Spleen (tissue), 11 donors: Measurements from ENCODE around the gene CYBA. TPM values are rescaled to one million over a fixed set of nuclear protein-coding genes. Genes with fewer than 3 reads are reported as not detected.

Experiments
- DNase-seq: peaks from one replicate; pipeline ENCODE4 v3.0.0-alpha.2; 2020
- H3K27ac ChIP-seq, 8 donors: fragments of 200-600 bp; sonication (generic) in 7 of 8; 1 replicate in 4 of 8; 2 replicates in 4 of 8; pipeline versions ENCODE4 v1.5.0 to v1.8.0; 2016 to 2021; ENCODE audit warnings: inconsistent platforms in 4 of 8, mild to moderate bottlenecking in 4 of 8, moderate library complexity in 1 of 8
- H3K27me3 ChIP-seq, 7 donors: fragments of 200-600 bp; sonication (generic) in 6 of 7; replicated peaks in 1 of 7; 1 replicate in 4 of 7; 2 replicates in 3 of 7; pipeline versions ENCODE4 v1.5.0 to v1.8.0; 2016 to 2021; ENCODE audit warnings: inconsistent platforms in 3 of 7, mild to moderate bottlenecking in 1 of 7
- H3K36me3 ChIP-seq, 6 donors: fragments of 200-600 bp; sonication (generic) in 5 of 6; 1 replicate in 4 of 6; 2 replicates in 2 of 6; pipeline versions ENCODE4 v1.5.0 to v1.8.0; 2016 to 2021; ENCODE audit warnings: inconsistent platforms in 2 of 6
- H3K4me1 ChIP-seq, 6 donors: fragments of 200-600 bp; sonication (generic) in 5 of 6; 1 replicate in 3 of 6; 2 replicates in 3 of 6; pipeline versions ENCODE4 v1.5.0 to v1.8.0; 2016 to 2021; ENCODE audit warnings: inconsistent platforms in 3 of 6
- H3K4me3 ChIP-seq, 8 donors: fragments of 200-600 bp; sonication (generic) in 7 of 8; 1 replicate in 4 of 8; 2 replicates in 4 of 8; pipeline versions ENCODE4 v1.5.0 to v1.8.0; 2016 to 2021; ENCODE audit warnings: inconsistent platforms in 4 of 8, mild to moderate bottlenecking in 4 of 8, moderate library complexity in 2 of 8
- H3K9me3 ChIP-seq, 8 donors: fragments of 200-600 bp; sonication (generic) in 7 of 8; 1 replicate in 4 of 8; 2 replicates in 4 of 8; pipeline versions ENCODE4 v1.5.0 to v1.8.0; 2016 to 2021; ENCODE audit warnings: inconsistent platforms in 4 of 8
- CTCF ChIP-seq, 11 experiments: fragments of 200-600 bp in 7 of 11; fragments of 450-650 bp in 4 of 11; sonication (generic) in 4 of 11; IDR thresholded peaks in 8 of 11; conservative IDR thresholded peaks in 3 of 11; 1 replicate in 7 of 11; 2 replicates in 4 of 11; pipeline versions ENCODE4 v1.4.0 to v1.8.0; 2016 to 2021; ENCODE audit warnings: antibody characterized with exemption in 11 of 11, inconsistent platforms in 4 of 11, mild to moderate bottlenecking in 1 of 11
- POLR2A ChIP-seq, 3 donors: fragments of 450-650 bp; IDR thresholded peaks; one replicate each; pipeline ENCODE4 v1.5.1; 2017; ENCODE audit warnings: antibody characterized with exemption in 3 of 3, mild to moderate bottlenecking in 1 of 3
- POLR2AphosphoS5 ChIP-seq, 3 donors: sonication (generic); formaldehyde crosslinking; IDR thresholded peaks; one replicate each; pipeline ENCODE4 v1.5.1; 2017; ENCODE audit warnings: antibody characterized with exemption in 3 of 3
- WGBS, 5 donors: extraction: QIAGEN DNeasy Blood & Tissue Kit in 3 of 5; methylation state at CpG; one replicate each; pipeline versions ENCODE4 v1.1.5 to v1.1.7; 2013 to 2018; 5-methylcytosine and 5-hydroxymethylcytosine counted together
- intact Hi-C: fragments of 100-400 bp; cut with DNase I; formaldehyde crosslinking; loops from one replicate; pipeline ENCODE4 v1.15.0; 2023; ENCODE audit warnings: low total_unique reads
- polyA plus RNA-seq, 3 donors: library from polyadenylated mRNA; stranded (reverse); fragments of 200-250 nt; gene quantifications; one replicate each; pipeline ENCODE4 v1.2.1, GENCODE V29; 2013
- total RNA-seq, 7 donors: library from RNA; depleted of rRNA in 3 of 7; stranded (reverse); fragments of >200 nt in 3 of 7; fragmentation: NEBNext Ultra II Directional in 4 of 7; extraction: Animal tissue kit (Norgen Biotek cat#: 25700) in 4 of 7; gene quantifications; one replicate each; pipeline versions ENCODE4 v1.1.0 to v1.2.1, GENCODE V29; 2016 to 2021
- donor health status: healthy with polysubstance abuse.
- donor health status: DM: no; HTN: no; CAD: no; lungs with moderate emphysema.
- donor health status: DM: no; HTN: no; CAD: no.
- donor health status: Bipolar disorder and iron deficiency.
- donor health status: healthy.
- donor health status: DM: no; HTN: no; CAD: no.
- donor health status: DM: yes; HTN: yes; CAD: no.

The CYBA gene
- total and polyA plus RNA-seq, 10 donors: 557 to 925 (median 644) TPM

GRCh38 chr16:88599825-88600538 lies 50.9 kb downstream of the CYBA start:
- TF ChIP-seq POLR2AphosphoS5 (IDR thresholded peaks at IDR 0.05): peak in 2 of 3 donors; percentile 31 to 61
- TF ChIP-seq POLR2A (IDR thresholded peaks at IDR 0.05): no peak
- H3K4me3 ChIP-seq: peak overlapping the region in 1 of 8 donors; percentile 38
- 54 to 78% (median 66%) methylated on average over 25 of the region's 25 CpGs for WGBS, 5 donors
- no peak for DNase-seq
- H3K27ac ChIP-seq: peak overlapping the region; percentile 14 to 92 (median 82)
- H3K9me3 ChIP-seq: no peaks in the 10 kb centered on the region
- intact Hi-C loops: no loop called here
- H3K36me3 ChIP-seq: peaks cover 3 to 89% (median 56%) of the 10 kb centered on the region in 6 donors
- no peaks in the 10 kb centered on the region for H3K27me3 ChIP-seq
- peaks cover 0 to 80% (median 56%) of the 10 kb centered on the region in 6 donors for H3K4me1 ChIP-seq

GRCh38 chr16:88599092-88599733 lies 51.6 kb downstream of the CYBA start:
- peak; percentile 75 to 94 (median 83) for TF ChIP-seq POLR2AphosphoS5 (IDR thresholded peaks at IDR 0.05)
- TF ChIP-seq POLR2A (IDR thresholded peaks at IDR 0.05): no peak
- peak overlapping the region in 1 of 8 donors; percentile 38 for H3K4me3 ChIP-seq
- H3K4me1 ChIP-seq: peaks cover 5 to 82% (median 59%) of the 10 kb centered on the region in 6 donors

GRCh38 chr16:88597856-88598491 lies 52.9 kb downstream of the CYBA start:
- intact Hi-C loops: no loop called here
- no peak for DNase-seq
- WGBS, 5 donors: 83 to 87% (median 84%) methylated on average over 20 to 21 of the region's 21 CpGs
- Histone ChIP-seq H3K36me3 (peaks cover 3 to 84% (median 49%) of the 10 kb centered on the region in 6 donors), H3K27me3 (no peaks in the 10 kb centered on the region), H3K27ac (peak overlapping the region in 5 of 8 donors; percentile 48 to 92 (median 85)), H3K4me1 (peaks cover 7 to 95% (median 66%) of the 10 kb centered on the region in 6 donors), H3K9me3 (no peaks in the 10 kb centered on the region), H3K4me3 (no peak overlapping the region)
- TF ChIP-seq POLR2A (IDR thresholded peaks at IDR 0.05) (no peak), POLR2AphosphoS5 (IDR thresholded peaks at IDR 0.05) (no peak), CTCF (IDR thresholded peaks at IDR 0.05 in 8 of 11, conservative IDR thresholded peaks at IDR 0.05 in 3 of 11) (no peak)

More at GRCh38 chr16:88599092-88599733, 51.6 kb downstream of the CYBA start:
- 41 to 59% (median 54%) methylated on average over 13 to 14 of the region's 14 CpGs for WGBS, 5 donors
- intact Hi-C loops: no loop called here
- Histone ChIP-seq H3K27ac (peak overlapping the region; percentile 39 to 92 (median 82)), H3K27me3 (no peaks in the 10 kb centered on the region), H3K9me3 (no peaks in the 10 kb centered on the region), H3K36me3 (peaks cover 3 to 84% (median 50%) of the 10 kb centered on the region in 6 donors)
- DNase-seq: peak; percentile 90

GRCh38 chr16:88596483-88596882 lies 54.4 kb downstream of the CYBA start:
- peaks cover 7 to 99% (median 65%) of the 10 kb centered on the region in 6 donors for H3K4me1 ChIP-seq
- DNase-seq: no peak
- TF ChIP-seq POLR2AphosphoS5 (IDR thresholded peaks at IDR 0.05) (peak in 1 of 3 donors; percentile 20), CTCF (IDR thresholded peaks at IDR 0.05 in 8 of 11, conservative IDR thresholded peaks at IDR 0.05 in 3 of 11) (no peak)
- no peaks in the 10 kb centered on the region for H3K9me3 ChIP-seq
- H3K4me3 ChIP-seq: no peak overlapping the region
- no peaks in the 10 kb centered on the region for H3K27me3 ChIP-seq
- H3K36me3 ChIP-seq: peaks cover 3 to 82% (median 40%) of the 10 kb centered on the region in 6 donors
- H3K27ac ChIP-seq: peak overlapping the region in 3 of 8 donors; percentile 55 to 84 (median 57)
- intact Hi-C loops: no loop called here
- WGBS, 5 donors: 74 to 86% (median 79%) methylated on average over 3 of the region's 3 CpGs
